Neural cell (in vitro differentiated cells): ENCODE data around the gene IL31. TPM values are rescaled to one million over a fixed set of nuclear protein-coding genes. Genes with fewer than 3 reads are reported as not detected.

Source experiments
- H2AFZ ChIP-seq: fragments of 200-600, 300-800 bp; sonication (generic), shearing (Covaris generic); 2 replicates; pipeline ENCODE4 v1.6.0; 2014; ENCODE audit warnings: low read depth, mild to moderate bottlenecking, antibody characterized with exemption, low read length, moderate library complexity
- H3F3A ChIP-seq: fragments of 200-600 bp; shearing (Covaris generic); 2 replicates; pipeline ENCODE4 v1.6.1; 2016; ENCODE audit warnings: mild to moderate bottlenecking, moderate library complexity, mixed read lengths, antibody characterized with exemption, low read length; ENCODE audit not compliant: insufficient read depth, poor library complexity, severe bottlenecking
- H3K27ac ChIP-seq: fragments of 200-600, 300-800 bp; sonication (generic), shearing (Covaris generic); 2 replicates; pipeline ENCODE4 v1.5.1; 2014; ENCODE audit warnings: mild to moderate bottlenecking, low read length, moderate library complexity
- H3K27me3 ChIP-seq: fragments of 300-800, 200-600 bp; sonication (generic), shearing (Covaris generic); 2 replicates; pipeline ENCODE4 v1.6.0; 2014; ENCODE audit warnings: mild to moderate bottlenecking, low read depth, low read length, moderate library complexity; ENCODE audit not compliant: insufficient read depth
- H3K36me3 ChIP-seq: fragments of 300-800, 200-600 bp; sonication (generic), shearing (Covaris generic); 2 replicates; pipeline ENCODE4 v1.5.1; 2014; ENCODE audit warnings: mild to moderate bottlenecking, antibody characterized with exemption, low read length, moderate library complexity; ENCODE audit not compliant: insufficient read depth
- H3K4me2 ChIP-seq: fragments of 300-800, 200-600 bp; sonication (generic), shearing (Covaris generic); 2 replicates; pipeline ENCODE4 v1.6.0; 2014; ENCODE audit warnings: mild to moderate bottlenecking, low read length
- H3K4me3 ChIP-seq: fragments of 300-800, 200-600 bp; sonication (generic), shearing (Covaris generic); 2 replicates; pipeline ENCODE4 v1.5.1; 2014; ENCODE audit warnings: mild to moderate bottlenecking, low read length, moderate library complexity
- H3K79me2 ChIP-seq: fragments of 200-600 bp; shearing (Covaris generic); replicated peaks from 2 replicates; pipeline ENCODE4 v1.6.0; 2014; ENCODE audit warnings: mild to moderate bottlenecking, low read length, moderate library complexity; ENCODE audit not compliant: insufficient read depth
- H3K9ac ChIP-seq: fragments of 300-800, 200-600 bp; sonication (generic), shearing (Covaris generic); 2 replicates; pipeline ENCODE4 v1.6.1; 2016; ENCODE audit warnings: mild to moderate bottlenecking, low read length, mixed read lengths
- H3K9me2 ChIP-seq: fragments of 200-600 bp; shearing (Covaris generic); 2 replicates; pipeline ENCODE4 v1.6.1; 2016; ENCODE audit warnings: mild to moderate bottlenecking, low read length, mixed read lengths; ENCODE audit not compliant: insufficient read depth
- H3K9me3 ChIP-seq: fragments of 200-600, 300-800 bp; sonication (generic), shearing (Covaris generic); 2 replicates; pipeline ENCODE4 v1.6.1; 2016; ENCODE audit warnings: mild to moderate bottlenecking, mixed run types, low read length, moderate library complexity, mixed read lengths
- H4K20me1 ChIP-seq: fragments of 200-600 bp; shearing (Covaris generic); 2 replicates; pipeline ENCODE4 v1.6.1; 2016; ENCODE audit warnings: mild to moderate bottlenecking, mixed run types; ENCODE audit not compliant: insufficient read depth
- CTCF ChIP-seq: fragments of 450-650 bp; IDR thresholded peaks from 2 replicates; pipeline ENCODE4 v1.5.1; 2014; ENCODE audit warnings: antibody characterized with exemption, mild to moderate bottlenecking, moderate library complexity; ENCODE audit not compliant: poor library complexity, severe bottlenecking
- EP300 ChIP-seq: fragments of 450-650 bp; conservative IDR thresholded peaks from 2 replicates; pipeline ENCODE4 v1.6.1; 2014; ENCODE audit warnings: antibody characterized with exemption, mild to moderate bottlenecking, moderate library complexity; ENCODE audit not compliant: poor library complexity, severe bottlenecking
- EZH2 ChIP-seq: fragments of 200-600, 300-800 bp; shearing (Covaris generic), sonication (generic); IDR thresholded peaks from 2 replicates; pipeline ENCODE4 v1.6.1; 2014; ENCODE audit warnings: antibody characterized with exemption, low read length, borderline replicate concordance, mild to moderate bottlenecking; ENCODE audit not compliant: insufficient read depth, poor library complexity, severe bottlenecking
- MXI1 ChIP-seq: fragments of 450-650 bp; conservative IDR thresholded peaks from 2 replicates; pipeline ENCODE4 v1.6.1; 2014; ENCODE audit warnings: antibody characterized with exemption, mild to moderate bottlenecking; ENCODE audit not compliant: poor library complexity, severe bottlenecking
- POLR2AphosphoS5 ChIP-seq: IDR thresholded peaks from 2 replicates; pipeline ENCODE4 v1.6.1; 2012
- RAD21 ChIP-seq: fragments of 450-650 bp; conservative IDR thresholded peaks from 2 replicates; pipeline ENCODE4 v1.6.1; 2014; ENCODE audit warnings: antibody characterized with exemption, mild to moderate bottlenecking, moderate library complexity
- REST ChIP-seq: IDR thresholded peaks from 2 replicates; pipeline ENCODE4 v1.6.1; 2012; ENCODE audit warnings: borderline replicate concordance
- SMC3 ChIP-seq: fragments of 450-650 bp; conservative IDR thresholded peaks from 2 replicates; pipeline ENCODE4 v1.6.1; 2014; ENCODE audit warnings: antibody characterized with exemption, mild to moderate bottlenecking, moderate library complexity; ENCODE audit not compliant: poor library complexity
- TAF1 ChIP-seq: IDR thresholded peaks from 2 replicates; pipeline ENCODE4 v1.6.1; 2012; ENCODE audit warnings: low read depth
- polyA plus RNA-seq: library from polyadenylated mRNA; depleted of rRNA; stranded (reverse); fragments of >200 nt; gene quantifications from 2 replicates; pipeline ENCODE4 v1.2.3, GENCODE V29; 2014

Gene IL31
- polyA plus RNA-seq, 1 donor from 2014 or later: not detected

GRCh38 chr12:122139941-122140340 lies 34.1 kb downstream of the IL31 start:
- Histone ChIP-seq H4K20me1 (no peaks in the 10 kb centered on the region), H3K9me2 (no peaks in the 10 kb centered on the region), H3F3A (no peaks in the 10 kb centered on the region), H3K79me2 (no peaks in the 10 kb centered on the region), H2AFZ (no peak overlapping the region), H3K9me3 (no peaks in the 10 kb centered on the region), H3K27me3 (no peaks in the 10 kb centered on the region), H3K9ac (no peak overlapping the region), H3K36me3 (peaks cover 10% of the 10 kb centered on the region), H3K27ac (no peak overlapping the region), H3K4me2 (no peak overlapping the region), H3K4me3 (no peak overlapping the region)
- TF ChIP-seq MXI1: no peak
- TF ChIP-seq REST: no peak
- TF ChIP-seq RAD21: no peak

- Histone ChIP-seq H3K9ac (no peak overlapping the region), H3K27ac (no peak overlapping the region), H3K27me3 (no peaks in the 10 kb centered on the region), H3F3A (no peaks in the 10 kb centered on the region), H3K79me2 (no peaks in the 10 kb centered on the region), H3K4me2 (no peak overlapping the region), H3K4me3 (no peak overlapping the region), H3K9me3 (no peaks in the 10 kb centered on the region), H3K9me2 (no peaks in the 10 kb centered on the region), H3K36me3 (peaks cover 10% of the 10 kb centered on the region), H4K20me1 (no peaks in the 10 kb centered on the region), H2AFZ (no peak overlapping the region)
- TF ChIP-seq SMC3 (no peak), EP300 (no peak), CTCF (no peak)
These were observed 34.8 kb downstream of the IL31 start for GRCh38 chr12:122139266-122139665.

DNA sequence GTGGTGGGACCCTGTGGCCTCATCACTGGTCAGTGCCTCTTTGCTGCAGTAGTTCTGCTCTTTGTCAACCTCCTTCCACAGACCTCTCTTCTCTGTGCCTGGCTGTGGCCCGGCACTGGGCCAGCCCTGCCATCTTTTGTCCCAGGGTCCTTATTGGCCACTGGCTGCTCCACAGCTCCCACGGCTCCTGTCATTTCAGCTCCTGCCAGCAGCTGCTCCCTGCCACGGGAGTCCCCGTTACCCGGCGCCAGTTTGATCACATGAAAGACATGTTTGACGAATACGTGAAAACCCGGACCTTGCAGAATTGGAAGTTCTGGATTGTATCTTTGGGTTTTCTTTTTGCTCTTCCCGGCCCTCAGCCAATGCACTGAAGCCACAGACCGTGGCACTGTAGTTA lies 35.4 kb downstream of the IL31 start:
- Histone ChIP-seq H4K20me1 (no peaks in the 10 kb centered on the region), H3F3A (no peaks in the 10 kb centered on the region), H3K9ac (no peak overlapping the region), H3K27ac (no peak overlapping the region), H3K9me2 (no peaks in the 10 kb centered on the region), H3K9me3 (no peaks in the 10 kb centered on the region), H3K36me3 (peaks cover 10% of the 10 kb centered on the region), H3K4me2 (no peak overlapping the region), H3K79me2 (no peaks in the 10 kb centered on the region), H2AFZ (no peak overlapping the region), H3K4me3 (no peak overlapping the region), H3K27me3 (no peaks in the 10 kb centered on the region)
- no peak for TF ChIP-seq POLR2AphosphoS5
- no peak for TF ChIP-seq CTCF
- no peak for TF ChIP-seq MXI1
- TF ChIP-seq REST: no peak
- TF ChIP-seq TAF1: no peak
- no peak for TF ChIP-seq RAD21
- no peak for TF ChIP-seq SMC3
- no peak for TF ChIP-seq EZH2
- TF ChIP-seq EP300: no peak
